Stomach (tissue), 4 donors: Measurements from ENCODE around the gene TYROBP.

Experiments used
- EP300 ChIP-seq: sonication (generic); formaldehyde crosslinking; IDR thresholded peaks from one replicate; pipeline ENCODE4 v1.6.1; 2017; ENCODE audit warnings: antibody characterized with exemption
- POLR2A ChIP-seq, 4 donors: fragments of 450-650 bp; IDR thresholded peaks; one replicate each; pipeline ENCODE4 v1.6.1; 2016; ENCODE audit warnings: antibody characterized with exemption in 4 of 4, control low read depth in 2 of 4, mild to moderate bottlenecking in 1 of 4, moderate library complexity in 1 of 4
- TF ChIP-seq, protein P1 (sequence below), 7 experiments: fragments of 450-650 bp in 4 of 7; fragments of 200-600 bp in 3 of 7; sonication (generic) in 3 of 7; IDR thresholded peaks; one replicate each; pipeline ENCODE4 v1.5.1; 2016 to 2019; ENCODE audit warnings: antibody characterized with exemption in 7 of 7, control low read depth in 2 of 7, mild to moderate bottlenecking in 1 of 7

DNA sequence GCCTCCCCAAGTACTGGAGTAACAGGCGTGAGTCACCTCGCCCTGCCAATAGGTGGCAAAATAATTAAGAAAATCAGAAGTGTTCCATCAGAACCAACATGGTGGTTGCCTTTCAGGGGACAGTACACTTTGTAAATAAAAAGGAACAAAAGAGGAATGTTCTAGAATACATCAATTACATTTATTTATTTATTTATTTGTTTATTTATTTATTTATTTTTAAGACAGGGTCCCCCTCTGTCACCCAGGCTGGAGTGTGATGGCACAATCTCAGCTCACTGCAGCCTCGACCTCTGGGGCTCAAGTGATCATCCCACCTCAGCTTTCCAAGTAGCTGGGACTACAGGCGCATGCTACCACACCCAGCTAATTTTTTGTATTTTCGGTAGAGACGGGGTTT is 12.9 kb upstream of the TYROBP start:
- TF ChIP-seq, protein P1, sequence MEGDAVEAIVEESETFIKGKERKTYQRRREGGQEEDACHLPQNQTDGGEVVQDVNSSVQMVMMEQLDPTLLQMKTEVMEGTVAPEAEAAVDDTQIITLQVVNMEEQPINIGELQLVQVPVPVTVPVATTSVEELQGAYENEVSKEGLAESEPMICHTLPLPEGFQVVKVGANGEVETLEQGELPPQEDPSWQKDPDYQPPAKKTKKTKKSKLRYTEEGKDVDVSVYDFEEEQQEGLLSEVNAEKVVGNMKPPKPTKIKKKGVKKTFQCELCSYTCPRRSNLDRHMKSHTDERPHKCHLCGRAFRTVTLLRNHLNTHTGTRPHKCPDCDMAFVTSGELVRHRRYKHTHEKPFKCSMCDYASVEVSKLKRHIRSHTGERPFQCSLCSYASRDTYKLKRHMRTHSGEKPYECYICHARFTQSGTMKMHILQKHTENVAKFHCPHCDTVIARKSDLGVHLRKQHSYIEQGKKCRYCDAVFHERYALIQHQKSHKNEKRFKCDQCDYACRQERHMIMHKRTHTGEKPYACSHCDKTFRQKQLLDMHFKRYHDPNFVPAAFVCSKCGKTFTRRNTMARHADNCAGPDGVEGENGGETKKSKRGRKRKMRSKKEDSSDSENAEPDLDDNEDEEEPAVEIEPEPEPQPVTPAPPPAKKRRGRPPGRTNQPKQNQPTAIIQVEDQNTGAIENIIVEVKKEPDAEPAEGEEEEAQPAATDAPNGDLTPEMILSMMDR (IDR thresholded peaks at IDR 0.05) = no peak
- TF ChIP-seq POLR2A (IDR thresholded peaks at IDR 0.05) = no peak
- TF ChIP-seq EP300 = no peak
